ENCODE data around the gene LGALS8.

DNA sequence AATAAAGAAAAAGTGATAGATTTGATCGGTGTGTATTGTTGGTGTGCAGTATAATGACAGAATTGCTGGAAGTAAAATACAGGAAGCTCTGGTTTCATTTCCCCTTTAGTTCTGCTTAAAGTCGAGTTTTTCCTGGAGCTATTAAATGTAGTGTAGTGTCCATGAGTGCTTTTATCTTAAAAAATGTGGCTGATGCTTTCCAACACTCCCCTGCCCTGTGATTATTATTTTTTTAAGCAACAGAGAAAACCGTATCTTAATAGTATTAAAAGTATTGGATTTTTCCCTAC, 1.1 kb downstream of the LGALS8 start:
- TF ChIP-seq, protein P1, sequence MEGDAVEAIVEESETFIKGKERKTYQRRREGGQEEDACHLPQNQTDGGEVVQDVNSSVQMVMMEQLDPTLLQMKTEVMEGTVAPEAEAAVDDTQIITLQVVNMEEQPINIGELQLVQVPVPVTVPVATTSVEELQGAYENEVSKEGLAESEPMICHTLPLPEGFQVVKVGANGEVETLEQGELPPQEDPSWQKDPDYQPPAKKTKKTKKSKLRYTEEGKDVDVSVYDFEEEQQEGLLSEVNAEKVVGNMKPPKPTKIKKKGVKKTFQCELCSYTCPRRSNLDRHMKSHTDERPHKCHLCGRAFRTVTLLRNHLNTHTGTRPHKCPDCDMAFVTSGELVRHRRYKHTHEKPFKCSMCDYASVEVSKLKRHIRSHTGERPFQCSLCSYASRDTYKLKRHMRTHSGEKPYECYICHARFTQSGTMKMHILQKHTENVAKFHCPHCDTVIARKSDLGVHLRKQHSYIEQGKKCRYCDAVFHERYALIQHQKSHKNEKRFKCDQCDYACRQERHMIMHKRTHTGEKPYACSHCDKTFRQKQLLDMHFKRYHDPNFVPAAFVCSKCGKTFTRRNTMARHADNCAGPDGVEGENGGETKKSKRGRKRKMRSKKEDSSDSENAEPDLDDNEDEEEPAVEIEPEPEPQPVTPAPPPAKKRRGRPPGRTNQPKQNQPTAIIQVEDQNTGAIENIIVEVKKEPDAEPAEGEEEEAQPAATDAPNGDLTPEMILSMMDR (IDR thresholded peaks at IDR 0.05): no peak
- no peak for TF ChIP-seq POLR2A (IDR thresholded peaks at IDR 0.05)
